GM21447 (cell line): ENCODE results near the gene CD2.

Experiments used
- ATAC-seq: cut with Tn5 transposase; IDR thresholded peaks from one replicate; pipeline ENCODE4 v1.9.1; 2021; ENCODE audit not compliant: unreplicated experiment

Gene CD2, protein sequence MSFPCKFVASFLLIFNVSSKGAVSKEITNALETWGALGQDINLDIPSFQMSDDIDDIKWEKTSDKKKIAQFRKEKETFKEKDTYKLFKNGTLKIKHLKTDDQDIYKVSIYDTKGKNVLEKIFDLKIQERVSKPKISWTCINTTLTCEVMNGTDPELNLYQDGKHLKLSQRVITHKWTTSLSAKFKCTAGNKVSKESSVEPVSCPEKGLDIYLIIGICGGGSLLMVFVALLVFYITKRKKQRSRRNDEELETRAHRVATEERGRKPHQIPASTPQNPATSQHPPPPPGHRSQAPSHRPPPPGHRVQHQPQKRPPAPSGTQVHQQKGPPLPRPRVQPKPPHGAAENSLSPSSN

DNA sequence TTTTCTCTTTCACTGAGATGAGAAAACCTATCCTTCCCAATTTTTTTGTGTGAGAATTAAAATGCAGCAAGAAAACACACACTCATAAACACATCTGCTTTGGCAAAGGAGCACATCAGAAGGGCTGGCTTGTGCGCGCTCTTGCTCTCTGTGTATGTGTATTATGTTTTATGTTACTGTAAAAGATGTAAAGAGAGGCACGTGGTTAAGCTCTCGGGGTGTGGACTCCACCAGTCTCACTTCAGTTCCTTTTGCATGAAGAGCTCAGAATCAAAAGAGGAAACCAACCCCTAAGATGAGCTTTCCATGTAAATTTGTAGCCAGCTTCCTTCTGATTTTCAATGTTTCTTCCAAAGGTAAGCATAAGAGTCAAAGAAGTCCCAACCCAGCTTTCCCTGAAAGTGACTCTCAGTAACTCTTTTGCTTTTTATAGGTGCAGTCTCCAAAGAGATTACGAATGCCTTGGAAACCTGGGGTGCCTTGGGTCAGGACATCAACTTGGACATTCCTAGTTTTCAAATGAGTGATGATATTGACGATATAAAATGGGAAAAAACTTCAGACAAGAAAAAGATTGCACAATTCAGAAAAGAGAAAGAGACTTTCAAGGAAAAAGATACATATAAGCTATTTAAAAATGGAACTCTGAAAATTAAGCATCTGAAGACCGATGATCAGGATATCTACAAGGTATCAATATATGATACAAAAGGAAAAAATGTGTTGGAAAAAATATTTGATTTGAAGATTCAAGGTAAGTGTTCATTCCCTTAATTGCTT, at the start of gene CD2:
TSS of gene CD2 (plus strand) at position 233 of the 780 bp plus-strand sequence. CDS start at position 296, 63 bp downstream.
- no peak for ATAC-seq

DNA sequence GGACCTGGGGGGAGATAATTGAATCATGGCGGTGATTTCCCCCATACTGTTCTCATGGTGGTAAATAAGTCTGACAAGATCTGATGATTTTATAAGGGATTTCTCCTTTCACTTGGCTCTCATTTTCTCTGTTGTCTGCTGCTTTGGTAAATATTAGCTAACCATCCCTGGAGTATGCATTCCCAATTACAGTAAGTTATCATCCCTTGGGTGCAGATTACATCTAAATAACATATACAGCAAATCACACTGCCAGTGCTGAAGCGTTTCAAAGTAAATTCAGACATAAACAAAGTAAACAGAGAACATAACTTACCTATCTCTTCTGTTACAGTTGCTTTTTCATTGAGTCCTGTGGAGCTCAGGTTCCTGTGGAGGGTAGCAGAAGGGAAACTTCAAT, 48.1 kb upstream of the CD2 start:
- ATAC-seq = no peak

DNA sequence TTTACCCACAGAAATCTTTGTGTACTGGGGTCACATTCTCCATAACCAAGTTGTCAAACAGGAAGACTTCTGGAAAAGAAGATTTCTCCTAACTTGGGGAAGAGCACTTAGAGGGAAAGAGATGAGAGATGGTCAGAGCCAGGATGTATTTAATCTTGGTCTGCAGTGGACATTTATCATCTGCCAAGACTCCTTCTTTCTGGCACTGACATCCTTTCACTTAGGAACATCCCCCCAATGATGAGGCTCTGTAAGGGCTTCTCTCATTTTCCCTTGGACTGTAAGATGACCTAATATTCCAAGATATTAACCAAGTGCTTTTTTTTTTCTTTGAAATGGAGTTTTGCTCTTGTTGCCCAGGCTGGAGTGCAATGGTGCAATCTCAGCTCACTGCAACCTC, 47.4 kb upstream of the CD2 start:
- no peak for ATAC-seq

DNA sequence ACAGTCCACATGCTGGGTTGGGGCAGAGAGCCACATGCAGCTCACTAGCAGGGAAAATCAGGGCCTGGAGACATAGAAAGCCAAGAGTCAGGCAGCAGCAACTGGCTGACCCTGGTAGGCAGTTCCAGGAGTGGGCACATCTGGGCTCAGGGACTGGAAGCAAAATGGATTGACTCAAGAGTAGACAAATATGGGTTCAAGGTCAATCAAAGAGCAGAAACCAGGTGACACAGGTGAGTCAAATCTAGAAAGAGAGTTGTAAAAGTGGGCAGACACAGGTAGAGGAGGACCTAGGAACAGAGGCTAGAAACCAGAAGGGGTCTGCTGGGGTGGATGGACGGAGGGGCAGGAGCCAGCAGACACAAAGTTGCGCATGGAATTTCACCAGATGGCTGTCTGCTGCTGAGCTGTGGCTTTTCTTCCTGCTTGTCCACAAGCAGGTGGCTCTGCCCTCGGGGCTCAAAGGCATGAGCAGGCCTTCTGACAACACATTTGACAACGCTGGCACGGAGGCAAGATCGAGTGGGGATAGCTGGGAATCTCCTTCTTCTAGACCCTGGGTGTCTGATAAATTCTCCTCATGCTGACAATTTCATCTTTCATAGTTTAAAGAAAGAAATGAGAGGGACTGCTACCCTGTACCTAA, 45.9 kb upstream of the CD2 start:
- no peak for ATAC-seq

DNA sequence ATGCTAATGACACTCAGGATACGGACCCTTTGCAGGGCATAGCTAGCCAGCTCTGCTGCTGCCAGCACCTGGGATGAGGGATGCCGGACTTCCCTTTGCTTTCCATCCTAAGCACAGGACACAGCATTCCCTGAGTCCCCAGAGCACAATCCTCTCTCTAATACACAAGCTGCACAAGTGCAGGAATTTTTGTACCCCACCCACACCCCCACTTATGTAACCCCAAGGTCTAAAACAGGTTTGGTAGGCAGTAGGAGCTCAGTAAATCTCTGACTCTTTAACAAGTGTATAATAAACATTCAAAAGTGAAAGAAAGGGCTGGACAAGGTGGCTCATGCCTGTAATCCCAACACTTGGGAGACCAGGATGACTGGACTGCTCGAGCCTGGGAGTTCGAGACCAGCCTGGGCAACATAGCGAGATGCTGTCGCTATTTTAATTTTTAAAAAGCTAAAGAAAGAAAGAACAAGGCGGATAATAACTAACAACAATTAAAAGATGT, 44.5 kb upstream of the CD2 start:
- ATAC-seq = no peak

DNA sequence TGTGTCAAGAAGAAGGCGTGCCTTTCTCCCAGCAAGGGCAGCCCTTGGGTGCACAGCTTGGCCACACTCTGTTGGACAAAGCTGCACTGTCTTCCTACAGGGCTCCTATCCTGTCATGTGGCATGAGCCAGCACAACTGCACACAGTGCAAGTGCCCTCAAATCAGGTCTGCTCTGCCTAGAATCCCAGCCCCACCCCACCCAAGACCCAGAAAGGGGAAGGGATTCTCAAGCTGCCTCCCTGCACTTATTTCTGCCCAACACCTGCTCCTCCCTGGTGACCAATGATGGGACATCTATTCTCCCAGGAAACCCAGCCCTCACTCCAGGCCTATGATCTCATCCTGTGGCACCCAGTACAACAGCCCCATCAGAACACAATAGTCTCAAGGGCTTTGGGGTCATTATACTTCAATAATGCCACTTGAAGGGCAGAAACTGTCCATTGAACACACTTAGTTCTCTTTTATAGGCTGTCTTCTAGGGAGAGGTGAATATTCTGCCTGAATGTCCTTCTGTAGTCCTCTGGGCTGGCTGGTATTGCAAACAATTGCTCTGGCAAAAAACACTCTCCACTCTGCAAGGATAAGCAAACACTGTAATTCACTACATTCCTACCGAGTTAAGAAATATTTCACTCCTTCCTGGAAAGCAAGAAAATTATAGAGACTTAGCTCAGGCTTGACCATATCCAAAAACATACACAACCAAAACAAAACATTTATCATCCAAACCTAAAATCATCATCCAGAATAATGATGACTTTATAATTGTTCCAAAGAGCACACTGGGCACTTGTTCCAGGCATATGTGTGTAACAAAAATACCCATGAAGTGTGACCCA, 43.6 kb upstream of the CD2 start:
- no peak for ATAC-seq

DNA sequence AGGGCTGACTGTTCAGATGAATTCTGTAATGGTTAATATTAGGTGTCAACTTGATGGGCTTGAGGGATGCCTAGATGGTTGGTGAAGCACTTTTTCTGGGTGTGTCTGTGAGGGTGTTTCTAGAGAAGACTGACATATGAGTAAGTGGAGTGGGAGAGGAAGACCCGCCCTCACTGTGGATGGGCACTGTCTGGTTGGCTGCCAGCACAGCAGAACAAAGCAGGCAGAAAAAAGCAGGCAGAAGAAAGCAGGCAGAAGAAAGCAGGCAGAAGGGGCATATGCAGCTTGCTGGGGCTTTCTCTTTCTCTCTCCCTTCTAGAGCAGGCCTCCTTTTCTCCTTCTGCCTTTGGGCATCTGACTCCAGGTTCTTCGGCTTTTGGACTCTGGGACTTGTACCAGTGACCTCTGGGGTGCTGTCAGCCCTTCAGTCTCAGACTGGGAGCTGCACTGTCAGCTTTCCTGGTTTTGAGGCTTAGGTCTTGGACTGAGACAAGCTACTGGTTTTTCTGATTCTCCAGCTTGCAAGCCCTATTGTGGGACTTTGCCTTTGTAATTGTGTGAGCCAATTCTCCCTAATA, 42.9 kb upstream of the CD2 start:
- no peak for ATAC-seq

DNA sequence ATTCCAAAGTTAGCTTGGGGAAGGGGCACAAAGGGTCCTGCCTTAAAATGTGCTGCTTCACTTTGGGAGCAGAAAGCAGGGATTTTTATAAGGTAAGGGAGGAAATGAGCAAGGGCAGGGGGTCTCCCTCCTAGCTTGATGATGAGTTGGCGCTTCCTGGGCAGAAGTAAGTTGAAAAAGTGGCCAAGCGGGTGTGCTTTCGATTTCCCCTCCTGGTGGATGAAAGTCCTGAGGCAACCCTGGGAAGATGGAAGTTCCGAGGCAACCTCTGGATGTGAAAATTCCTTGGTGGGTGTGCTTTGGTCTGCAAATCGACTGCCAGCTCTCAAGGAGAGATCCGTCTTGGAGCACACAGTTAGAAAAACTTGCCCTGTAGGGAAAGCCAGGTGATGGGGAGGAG, 41.7 kb upstream of the CD2 start:
- ATAC-seq = no peak

DNA sequence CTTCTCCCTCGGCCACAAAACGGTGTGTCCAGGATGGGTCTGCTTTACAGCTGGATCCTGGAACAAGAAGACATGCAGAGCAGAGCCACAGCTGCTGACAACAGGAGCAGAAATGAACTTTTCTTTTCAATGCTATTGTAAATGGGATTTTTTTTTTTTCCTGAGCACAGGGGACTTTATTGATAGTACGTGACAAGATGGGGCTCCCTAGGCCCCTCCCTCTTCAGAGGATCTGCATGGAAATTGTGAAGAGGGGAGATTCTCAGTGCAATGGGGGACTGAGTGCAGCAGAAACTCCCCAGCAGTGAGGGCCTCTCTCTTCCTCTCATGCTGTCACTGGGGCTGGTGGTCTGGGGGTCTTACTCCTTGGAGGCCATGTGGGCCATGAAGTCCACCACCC, 40.8 kb upstream of the CD2 start:
- no peak for ATAC-seq

DNA sequence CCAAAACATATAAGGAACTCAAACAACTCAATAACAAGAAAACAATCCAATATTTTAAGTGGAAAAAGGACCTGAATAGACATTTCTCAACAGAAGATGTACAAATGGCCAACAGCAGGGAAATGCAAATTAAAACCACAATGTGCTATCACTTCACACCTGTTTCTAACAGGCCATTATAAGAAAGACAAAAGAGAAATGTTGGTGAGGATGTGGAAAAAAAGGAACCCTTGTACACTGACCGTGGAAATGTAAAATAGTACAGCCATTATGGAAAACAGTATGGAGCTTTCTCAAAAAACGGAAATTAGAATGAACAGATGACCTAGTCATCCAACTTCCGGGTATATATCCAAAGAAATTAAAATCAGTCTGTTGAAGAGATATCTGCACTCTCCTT, 37.8 kb upstream of the CD2 start:
- no peak for ATAC-seq

DNA sequence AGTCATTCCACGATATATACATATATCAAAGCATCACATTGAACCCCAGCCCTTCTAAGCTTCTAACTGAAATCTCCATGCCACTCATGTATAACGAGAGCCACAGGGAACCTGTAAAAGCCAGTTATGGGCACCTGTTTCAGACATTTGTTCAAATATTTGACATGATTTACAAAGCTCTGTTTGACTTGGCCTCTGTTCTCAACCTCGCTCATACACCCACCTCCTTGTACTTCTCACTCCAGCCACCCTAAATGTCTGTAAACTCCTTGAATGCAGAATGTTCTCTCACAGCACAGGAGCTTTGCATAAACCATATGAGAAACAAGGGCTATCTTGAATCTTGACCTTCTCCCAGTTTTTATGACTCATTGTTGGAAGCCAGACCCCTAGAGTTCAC, 36.9 kb upstream of the CD2 start:
- no peak for ATAC-seq

DNA sequence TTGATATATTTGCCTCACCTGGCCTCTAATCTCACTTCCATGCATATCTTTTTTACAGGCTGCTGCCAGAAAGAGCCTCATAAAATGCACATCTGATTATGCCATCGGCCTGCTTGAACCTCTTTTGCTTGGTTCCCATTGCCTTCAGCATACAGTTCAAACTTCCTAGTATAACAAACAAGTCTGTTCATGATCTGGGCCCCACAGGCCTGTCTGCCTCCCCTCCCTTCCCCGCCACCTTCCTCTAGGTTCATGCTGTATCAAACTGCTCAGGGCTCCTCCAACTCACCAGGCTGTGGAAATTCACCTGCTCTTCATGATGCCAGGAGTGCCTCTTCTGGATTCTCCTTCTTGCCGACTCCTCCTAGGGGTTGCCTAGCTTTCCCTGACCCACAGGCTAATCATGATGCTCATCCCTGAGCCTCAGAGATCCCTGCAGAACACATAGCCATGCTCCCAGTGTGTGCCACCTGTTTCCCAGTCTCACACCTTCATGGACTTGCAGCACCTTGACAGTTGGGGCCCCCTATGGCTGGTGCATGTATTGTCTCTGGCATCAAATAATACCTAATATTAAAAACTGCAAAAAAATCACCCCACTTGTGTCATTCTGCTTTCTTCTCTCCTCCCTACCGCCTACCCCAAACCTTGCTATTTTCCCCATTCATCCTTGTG, 33.7 kb upstream of the CD2 start:
- no peak for ATAC-seq

DNA sequence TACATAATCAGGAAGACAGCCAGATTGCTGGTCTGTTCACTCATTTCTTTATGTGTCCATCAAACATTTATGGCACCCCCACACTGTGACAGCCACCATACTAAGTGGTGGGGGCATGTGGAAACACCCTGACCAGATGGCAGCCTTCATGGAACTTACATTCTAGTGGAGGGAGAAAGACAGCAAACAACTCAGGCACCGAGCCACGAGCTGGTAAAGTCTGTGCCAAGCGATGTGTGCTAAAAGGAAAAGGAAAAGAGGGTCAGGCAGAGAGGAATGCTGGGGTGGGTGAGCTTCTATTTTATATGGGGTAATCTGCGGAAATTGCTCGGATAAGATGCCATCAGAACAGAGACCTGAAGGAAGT, 33.2 kb upstream of the CD2 start:
- no peak for ATAC-seq

DNA sequence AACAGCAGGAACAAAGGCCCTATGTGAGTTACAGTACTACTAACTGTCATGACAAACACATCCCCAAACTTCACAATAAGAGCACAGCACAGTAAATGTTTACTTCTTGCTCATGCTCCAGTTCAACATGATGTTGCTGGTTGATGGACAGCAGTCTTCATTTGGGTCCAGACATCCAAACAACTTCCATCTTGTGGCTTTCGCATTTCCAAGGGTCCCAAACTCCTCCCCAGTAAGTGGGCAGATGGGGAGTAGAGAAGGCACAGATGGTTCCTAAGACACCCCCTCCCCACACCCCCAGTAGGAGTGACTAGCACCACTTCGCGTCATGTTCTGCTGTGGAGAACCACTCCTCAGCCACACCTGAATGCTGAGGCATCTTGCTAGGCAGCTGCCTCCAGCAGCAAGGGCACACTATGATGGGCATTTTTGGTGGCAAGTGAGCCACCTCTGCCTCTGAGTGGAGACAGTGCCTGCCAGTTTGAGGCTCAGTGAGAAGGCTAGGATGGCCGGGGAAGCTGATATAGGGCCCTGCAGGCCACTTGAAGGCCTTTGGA, 32.7 kb upstream of the CD2 start:
- ATAC-seq = no peak

DNA sequence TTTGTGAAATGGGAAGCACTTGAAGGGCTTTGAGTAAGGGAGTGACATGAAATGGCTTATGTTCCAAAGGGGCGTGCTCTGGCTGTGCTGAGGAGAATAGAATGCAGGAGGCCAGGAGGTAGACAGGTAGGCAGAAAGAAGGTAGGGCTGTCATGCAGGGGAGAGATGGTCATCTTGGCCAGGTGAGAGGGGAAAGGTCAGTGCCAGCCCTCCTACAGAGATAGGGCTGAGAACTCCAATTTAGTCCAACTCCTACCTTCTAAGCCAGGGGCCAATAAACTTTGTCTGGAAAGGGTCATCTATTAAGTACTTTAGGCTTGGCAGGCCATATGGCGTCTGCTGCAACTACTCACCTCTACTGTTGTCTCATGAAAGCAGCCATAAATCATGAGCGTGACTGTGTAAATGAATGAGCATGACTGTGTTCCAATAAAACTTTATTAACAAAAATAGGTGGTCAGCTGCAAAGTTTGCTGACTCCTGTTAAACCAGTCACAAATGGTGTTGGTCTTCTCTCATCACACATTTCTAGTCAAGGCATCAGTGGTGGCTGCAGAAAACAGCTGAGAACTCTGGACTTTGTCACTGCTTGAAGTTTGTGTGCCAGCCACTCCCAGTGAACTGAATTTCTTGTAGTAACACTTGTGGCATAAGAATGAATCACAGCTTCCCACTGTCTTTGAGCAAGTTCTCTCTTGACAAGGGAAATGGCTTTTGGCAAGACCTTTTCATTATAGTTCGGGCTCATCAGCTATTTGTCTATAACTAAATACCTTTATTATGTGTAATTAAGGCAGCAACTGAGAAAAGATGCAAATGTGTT, 32.0 kb upstream of the CD2 start:
- ATAC-seq = no peak

DNA sequence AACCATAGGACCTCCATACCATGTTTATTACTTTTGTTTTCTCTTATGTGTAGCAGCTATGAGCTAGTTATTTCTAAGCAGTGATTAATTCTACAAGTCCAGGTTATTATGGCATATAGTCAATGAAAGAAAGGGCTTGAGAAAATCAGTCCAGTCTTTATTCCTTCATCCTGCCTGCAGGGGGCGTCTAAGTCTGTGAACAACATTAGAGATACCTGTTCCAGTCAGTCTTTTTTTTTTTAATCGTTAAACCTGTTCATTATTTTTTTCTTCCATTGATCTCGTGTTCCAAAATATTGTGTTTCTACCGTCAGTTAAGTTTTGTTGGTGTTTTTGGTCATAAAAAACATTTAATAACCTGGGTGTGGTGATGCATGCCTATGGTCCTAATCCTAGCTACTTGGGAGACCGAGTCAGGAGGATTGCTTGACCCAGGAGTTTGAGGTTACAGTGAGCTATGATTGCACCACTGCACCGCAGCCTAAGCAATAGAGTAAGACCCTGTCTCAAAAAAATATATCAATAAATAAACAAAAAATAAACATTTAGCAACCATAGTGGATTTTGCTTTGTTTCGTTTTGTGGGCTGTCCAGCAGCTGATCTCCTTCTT, 29.4 kb upstream of the CD2 start:
- no peak for ATAC-seq

DNA sequence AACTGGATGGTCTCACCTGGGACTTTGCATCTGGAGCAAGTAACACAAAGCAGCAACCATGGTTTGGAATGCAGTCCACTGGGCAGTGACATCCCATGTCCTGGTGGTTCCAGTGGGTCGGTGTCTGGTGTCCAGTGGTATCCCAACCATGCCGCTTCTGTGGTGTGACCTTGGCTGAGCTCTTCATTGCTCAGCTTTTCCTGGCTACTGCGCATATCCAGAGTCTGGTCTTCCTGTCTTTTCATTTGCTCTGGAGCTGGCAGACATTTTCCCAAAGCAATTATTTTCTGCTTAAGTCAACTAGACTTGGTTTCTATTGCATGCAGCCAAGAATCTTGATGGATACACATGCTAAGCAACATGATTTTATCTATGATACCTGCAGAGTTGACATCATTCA, 28.4 kb upstream of the CD2 start:
- no peak for ATAC-seq
